ENCODE results near the gene MMP17.
A peak's percentile ranks its signal among the peaks of the same experiment; 100 is the strongest.
"Not testable (repeated sequence)": the region's sequence is repeated elsewhere in the genome, so short reads cannot be mapped to it uniquely, and the experiment has no call there.

Gene MMP17

DNA sequence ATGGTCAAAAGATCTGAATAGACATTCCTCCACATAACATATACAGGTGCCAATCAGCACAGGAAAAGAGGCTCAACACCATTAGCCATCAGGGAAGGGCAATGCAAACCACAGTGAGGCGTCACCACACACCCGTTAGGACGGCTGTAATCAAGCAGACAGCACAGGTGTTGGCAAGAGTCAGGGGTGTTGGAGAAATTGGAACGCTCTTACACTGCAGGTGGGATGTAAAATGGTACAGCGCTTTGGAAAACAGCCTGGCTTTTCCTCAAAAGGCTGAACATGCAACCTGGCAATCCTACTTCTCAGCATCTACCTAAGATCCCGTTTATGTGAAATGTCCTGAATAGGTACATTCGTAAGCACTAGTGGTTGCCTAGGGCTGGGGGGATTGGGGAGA is 21.5 kb upstream of the MMP17 start:
- DNase-seq = no peak
- no peak overlapping the region for H2BK5ac ChIP-seq (ENCODE audit: low read depth, low read length, poor library complexity, severe bottlenecking)
- H3K79me1 ChIP-seq (replicated peaks; ENCODE audit: low read length, poor library complexity, severe bottlenecking) = no peaks in the 10 kb centered on the region
- H3K4ac ChIP-seq (ENCODE audit: low read depth in 1 of 2, low read length in 2 of 2) = no peak overlapping the region
- H4K8ac ChIP-seq (ENCODE audit: low read length) = no peak overlapping the region
- H3K4me3 ChIP-seq (ENCODE audit: insufficient read depth in 1 of 2, low read depth in 1 of 2, low read length in 2 of 2) = no peak overlapping the region
- peaks cover 0 to 4% of the 10 kb centered on the region in 2 experiments for H3K27me3 ChIP-seq (ENCODE audit: control insufficient read depth in 1 of 2, insufficient read depth in 1 of 2, low read length in 2 of 2)
- no peak overlapping the region for H2BK15ac ChIP-seq (ENCODE audit: low read depth, poor library complexity, severe bottlenecking)
- no peaks in the 10 kb centered on the region for H3K9me3 ChIP-seq (ENCODE audit: control insufficient read depth, low read length)
- H2BK12ac ChIP-seq (ENCODE audit: low read length in 2 of 2) = no peak overlapping the region
- no peak overlapping the region for H3K9ac ChIP-seq (ENCODE audit: low read length)
- 90% methylated on average over 7 of the region's 7 CpGs for WGBS
- H3K14ac ChIP-seq (ENCODE audit: low read length in 2 of 2) = no peak overlapping the region
- no peak overlapping the region for H3K4me2 ChIP-seq (ENCODE audit: low read length, poor library complexity, severe bottlenecking)
- no peak overlapping the region for H2AK5ac ChIP-seq (ENCODE audit: low read length, severe bottlenecking)
- no peak overlapping the region for H3K18ac ChIP-seq (ENCODE audit: low read depth in 1 of 2, low read length in 2 of 2)
- peaks cover 6 to 12% of the 10 kb centered on the region in 2 experiments for H3K36me3 ChIP-seq (ENCODE audit: control insufficient read depth in 1 of 2, insufficient read depth in 2 of 2, low read depth in 1 of 2, low read length in 2 of 2)
- no peak overlapping the region for H2BK120ac ChIP-seq (ENCODE audit: low read depth, low read length)
- H3K23ac ChIP-seq (ENCODE audit: low read length in 2 of 2) = no peak overlapping the region
- peaks cover 3% of the 10 kb centered on the region for H3K4me1 ChIP-seq (ENCODE audit: control insufficient read depth, insufficient read depth, low read depth, low read length)
- no peak overlapping the region for H2AFZ ChIP-seq (ENCODE audit: low read depth, low read length)
- H4K91ac ChIP-seq (ENCODE audit: low read length) = no peak overlapping the region
- H3K27ac ChIP-seq (ENCODE audit: low read length, poor library complexity, severe bottlenecking) = no peak overlapping the region

GRCh38 chr12:131808744-131809371 is 19.3 kb upstream of the MMP17 start:
- Histone ChIP-seq H4K91ac (ENCODE audit: low read length) (no peak overlapping the region), H4K8ac (ENCODE audit: low read length) (no peak overlapping the region), H3K9ac (ENCODE audit: low read length) (peak overlapping the region; percentile 45), H3K4me1 (ENCODE audit: control insufficient read depth, insufficient read depth, low read depth, low read length) (peaks cover 2% of the 10 kb centered on the region), H2BK12ac (ENCODE audit: low read length in 2 of 2) (no peak overlapping the region), H3K36me3 (ENCODE audit: control insufficient read depth in 1 of 2, insufficient read depth in 2 of 2, low read depth in 1 of 2, low read length in 2 of 2) (no peaks in the 10 kb centered on the region), H3K23ac (ENCODE audit: low read length in 2 of 2) (no peak overlapping the region), H3K4me2 (ENCODE audit: low read length, poor library complexity, severe bottlenecking) (no peak overlapping the region), H2BK120ac (ENCODE audit: low read depth, low read length) (no peak overlapping the region), H3K79me1 (replicated peaks; ENCODE audit: low read length, poor library complexity, severe bottlenecking) (no peaks in the 10 kb centered on the region), H2AFZ (ENCODE audit: low read depth, low read length) (no peak overlapping the region), H3K4ac (ENCODE audit: low read depth in 1 of 2, low read length in 2 of 2) (no peak overlapping the region), H2AK5ac (ENCODE audit: low read length, severe bottlenecking) (no peak overlapping the region), H3K4me3 (ENCODE audit: insufficient read depth in 1 of 2, low read depth in 1 of 2, low read length in 2 of 2) (peak overlapping the region in 1 of 2 experiments; percentile 65), H3K14ac (ENCODE audit: low read length in 2 of 2) (no peak overlapping the region), H2BK5ac (ENCODE audit: low read depth, low read length, poor library complexity, severe bottlenecking) (no peak overlapping the region), H3K18ac (ENCODE audit: low read depth in 1 of 2, low read length in 2 of 2) (no peak overlapping the region), H3K27me3 (ENCODE audit: control insufficient read depth in 1 of 2, insufficient read depth in 1 of 2, low read length in 2 of 2) (peaks cover 0 to 4% of the 10 kb centered on the region in 2 experiments), H3K9me3 (ENCODE audit: control insufficient read depth, low read length) (no peaks in the 10 kb centered on the region), H3K27ac (ENCODE audit: low read length, poor library complexity, severe bottlenecking) (no peak overlapping the region), H2BK15ac (ENCODE audit: low read depth, poor library complexity, severe bottlenecking) (no peak overlapping the region)
- WGBS = 94% methylated on average over 37 of the region's 44 CpGs
- no peak for DNase-seq

GRCh38 chr12:131809476-131810254 is 18.5 kb upstream of the MMP17 start:
- not testable (repeated sequence) for DNase-seq; H4K91ac ChIP-seq (ENCODE audit: low read length); H2BK120ac ChIP-seq (ENCODE audit: low read depth, low read length); H3K23ac ChIP-seq (ENCODE audit: low read length in 2 of 2); H2AK5ac ChIP-seq (ENCODE audit: low read length, severe bottlenecking); H3K4me3 ChIP-seq (ENCODE audit: insufficient read depth in 1 of 2, low read depth in 1 of 2, low read length in 2 of 2); H3K27me3 ChIP-seq (ENCODE audit: control insufficient read depth in 1 of 2, insufficient read depth in 1 of 2, low read length in 2 of 2); H2BK5ac ChIP-seq (ENCODE audit: low read depth, low read length, poor library complexity, severe bottlenecking); H3K4me1 ChIP-seq (ENCODE audit: control insufficient read depth, insufficient read depth, low read depth, low read length); H2AFZ ChIP-seq (ENCODE audit: low read depth, low read length); H3K18ac ChIP-seq (ENCODE audit: low read depth in 1 of 2, low read length in 2 of 2); H3K27ac ChIP-seq (ENCODE audit: low read length, poor library complexity, severe bottlenecking); H3K14ac ChIP-seq (ENCODE audit: low read length in 2 of 2); H2BK15ac ChIP-seq (ENCODE audit: low read depth, poor library complexity, severe bottlenecking); H3K79me1 ChIP-seq (replicated peaks; ENCODE audit: low read length, poor library complexity, severe bottlenecking); H3K4ac ChIP-seq (ENCODE audit: low read depth in 1 of 2, low read length in 2 of 2); H4K8ac ChIP-seq (ENCODE audit: low read length); H2BK12ac ChIP-seq (ENCODE audit: low read length in 2 of 2); H3K9ac ChIP-seq (ENCODE audit: low read length); H3K9me3 ChIP-seq (ENCODE audit: control insufficient read depth, low read length); H3K4me2 ChIP-seq (ENCODE audit: low read length, poor library complexity, severe bottlenecking); H3K36me3 ChIP-seq (ENCODE audit: control insufficient read depth in 1 of 2, insufficient read depth in 2 of 2, low read depth in 1 of 2, low read length in 2 of 2)
- no CpG with 5 or more reads among the region's 9 CpGs for WGBS

DNA sequence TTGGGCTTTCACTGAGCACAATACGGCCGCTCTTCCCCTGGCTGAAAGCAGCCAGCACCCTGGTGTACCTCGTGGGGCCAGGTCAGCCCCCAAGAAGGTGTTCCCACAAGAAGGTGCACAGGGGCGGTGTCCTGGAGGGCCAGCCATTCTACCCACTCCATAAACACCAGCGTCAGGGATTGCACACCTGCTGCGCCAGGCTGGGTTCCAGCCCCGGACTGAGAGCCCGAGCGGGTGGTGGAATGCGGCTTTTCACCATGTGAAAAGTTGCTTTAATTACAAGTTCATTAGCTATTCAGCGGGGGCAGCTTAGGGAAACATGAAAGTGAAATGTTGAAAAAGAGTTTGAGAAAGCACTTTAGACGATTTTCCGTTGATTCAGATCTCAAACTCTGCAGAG is 17.5 kb upstream of the MMP17 start:
- DNase-seq = no peak
- H2AFZ ChIP-seq (ENCODE audit: low read depth, low read length) = no peak overlapping the region
- H4K8ac ChIP-seq (ENCODE audit: low read length) = no peak overlapping the region
- H3K4me3 ChIP-seq (ENCODE audit: insufficient read depth in 1 of 2, low read depth in 1 of 2, low read length in 2 of 2) = no peak overlapping the region
- H3K18ac ChIP-seq (ENCODE audit: low read depth in 1 of 2, low read length in 2 of 2) = no peak overlapping the region
- H2AK5ac ChIP-seq (ENCODE audit: low read length, severe bottlenecking) = no peak overlapping the region
- no peaks in the 10 kb centered on the region for H3K79me1 ChIP-seq (replicated peaks; ENCODE audit: low read length, poor library complexity, severe bottlenecking)
- H3K4me2 ChIP-seq (ENCODE audit: low read length, poor library complexity, severe bottlenecking) = no peak overlapping the region
- no peak overlapping the region for H3K9ac ChIP-seq (ENCODE audit: low read length)
- no peak overlapping the region for H4K91ac ChIP-seq (ENCODE audit: low read length)
- 68% methylated on average over 13 of the region's 13 CpGs for WGBS
- H2BK5ac ChIP-seq (ENCODE audit: low read depth, low read length, poor library complexity, severe bottlenecking) = no peak overlapping the region
- no peaks in the 10 kb centered on the region for H3K36me3 ChIP-seq (ENCODE audit: control insufficient read depth in 1 of 2, insufficient read depth in 2 of 2, low read depth in 1 of 2, low read length in 2 of 2)
- no peak overlapping the region for H3K23ac ChIP-seq (ENCODE audit: low read length in 2 of 2)
- H3K27me3 ChIP-seq (ENCODE audit: control insufficient read depth in 1 of 2, insufficient read depth in 1 of 2, low read length in 2 of 2) = peaks cover 0 to 4% of the 10 kb centered on the region in 2 experiments
- H2BK120ac ChIP-seq (ENCODE audit: low read depth, low read length) = no peak overlapping the region
- no peaks in the 10 kb centered on the region for H3K4me1 ChIP-seq (ENCODE audit: control insufficient read depth, insufficient read depth, low read depth, low read length)
- H3K14ac ChIP-seq (ENCODE audit: low read length in 2 of 2) = no peak overlapping the region
- no peak overlapping the region for H3K27ac ChIP-seq (ENCODE audit: low read length, poor library complexity, severe bottlenecking)
- H3K9me3 ChIP-seq (ENCODE audit: control insufficient read depth, low read length) = no peaks in the 10 kb centered on the region
- H2BK15ac ChIP-seq (ENCODE audit: low read depth, poor library complexity, severe bottlenecking) = no peak overlapping the region
- no peak overlapping the region for H2BK12ac ChIP-seq (ENCODE audit: low read length in 2 of 2)
- H3K4ac ChIP-seq (ENCODE audit: low read depth in 1 of 2, low read length in 2 of 2) = no peak overlapping the region
